Body of pancreas (tissue), 4 donors: ENCODE measurements around the gene CFAP119. TPM values are rescaled to one million over a fixed set of nuclear protein-coding genes. Genes with fewer than 3 reads are reported as not detected.
A peak's percentile ranks its signal among the peaks of the same experiment; 100 is the strongest.

Experiments used
- ATAC-seq: fragments of 150-250 bp; one replicate; pipeline ENCODE4 v1.9.1; 2016
- DNase-seq, 4 donors: peaks; one replicate each; pipeline ENCODE4 v3.0.0-alpha.2; 2019
- H3K27ac ChIP-seq, 4 donors: fragments of 200-600 bp; sonication (generic); 1 replicate in 3 of 4; 2 replicates in 1 of 4; pipeline versions ENCODE4 v1.5.1 to v1.6.1; 2016 to 2019; ENCODE audit warnings: mild to moderate bottlenecking in 1 of 4, mixed read lengths in 1 of 4, moderate library complexity in 1 of 4
- H3K27me3 ChIP-seq, 2 donors: fragments of 200-600 bp; sonication (generic); one replicate each; pipeline ENCODE4 v1.6.0; 2016; ENCODE audit warnings: mild to moderate bottlenecking in 1 of 2
- H3K36me3 ChIP-seq, 2 donors: fragments of 200-600 bp; sonication (generic); replicated peaks in 1 of 2; 2 replicates each; pipeline ENCODE4 v1.5.1; 2016; ENCODE audit warnings: low read depth in 2 of 2; ENCODE audit not compliant: insufficient read depth in 1 of 2
- H3K4me1 ChIP-seq: fragments of 200-600 bp; sonication (generic); one replicate; pipeline ENCODE4 v1.6.0; 2016
- H3K4me3 ChIP-seq, 2 donors: fragments of 200-600 bp; sonication (generic); 1 replicate in 1 of 2; 2 replicates in 1 of 2; pipeline ENCODE4 v1.5.1; 2016 to 2019
- H3K9me3 ChIP-seq, 3 donors: fragments of 200-600 bp; sonication (generic); 1 replicate in 2 of 3; 2 replicates in 1 of 3; pipeline ENCODE4 v1.5.1; 2016
- POLR2A ChIP-seq, 3 donors: fragments of 450-650 bp; IDR thresholded peaks; one replicate each; pipeline ENCODE4 v1.6.1; 2016; ENCODE audit warnings: antibody characterized with exemption in 3 of 3, mild to moderate bottlenecking in 2 of 3
- WGBS, 2 donors: methylation state at CpG; one replicate each; pipeline ENCODE4 v1.1.5; 2017; 5-methylcytosine and 5-hydroxymethylcytosine counted together
- intact Hi-C: fragments of 100-400 bp; cut with DNase I; formaldehyde crosslinking; loops from one replicate; pipeline ENCODE4 v1.15.1; 2023
- total RNA-seq, 2 donors: library from RNA; depleted of rRNA; stranded (reverse); fragments of >200 nt; gene quantifications; one replicate each; pipeline ENCODE4 v1.1.0, GENCODE V29; 2016
- TF ChIP-seq, protein P1 (sequence below), 7 experiments: fragments of 450-650 bp in 4 of 7; fragments of 200-600 bp in 3 of 7; sonication (generic) in 3 of 7; IDR thresholded peaks; one replicate each; pipeline ENCODE4 v1.5.1; 2016 to 2019; ENCODE audit warnings: antibody characterized with exemption in 7 of 7

CFAP119 gene
- total RNA-seq, 2 donors from 2014 or later, result 1.6 to 28.0 TPM

DNA sequence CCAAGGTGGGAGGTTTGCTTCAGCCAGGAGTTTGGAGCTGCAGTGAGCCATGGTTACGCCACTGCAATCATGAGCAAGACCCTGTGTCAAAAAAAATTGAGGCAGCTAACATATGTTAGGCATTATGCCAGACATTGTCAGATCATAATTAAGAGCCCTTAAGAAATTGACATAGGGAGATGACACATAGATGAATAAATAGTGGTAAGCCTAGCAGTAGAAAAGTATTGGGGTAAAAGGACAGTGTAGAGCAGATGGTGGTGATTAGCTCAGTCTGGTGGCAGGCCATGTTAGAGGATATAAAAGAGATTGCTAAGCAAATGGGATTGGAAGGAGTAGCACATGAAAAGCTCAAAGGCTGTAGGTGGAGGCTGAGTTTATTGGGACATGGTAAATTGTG, 40.3 kb downstream of the CFAP119 start:
- no peak for ATAC-seq
- intact Hi-C loops, result no loop called here
- no peaks in the 10 kb centered on the region for H3K4me1 ChIP-seq
- no peak for TF ChIP-seq POLR2A (IDR thresholded peaks at IDR 0.05)
- TF ChIP-seq, protein P1, sequence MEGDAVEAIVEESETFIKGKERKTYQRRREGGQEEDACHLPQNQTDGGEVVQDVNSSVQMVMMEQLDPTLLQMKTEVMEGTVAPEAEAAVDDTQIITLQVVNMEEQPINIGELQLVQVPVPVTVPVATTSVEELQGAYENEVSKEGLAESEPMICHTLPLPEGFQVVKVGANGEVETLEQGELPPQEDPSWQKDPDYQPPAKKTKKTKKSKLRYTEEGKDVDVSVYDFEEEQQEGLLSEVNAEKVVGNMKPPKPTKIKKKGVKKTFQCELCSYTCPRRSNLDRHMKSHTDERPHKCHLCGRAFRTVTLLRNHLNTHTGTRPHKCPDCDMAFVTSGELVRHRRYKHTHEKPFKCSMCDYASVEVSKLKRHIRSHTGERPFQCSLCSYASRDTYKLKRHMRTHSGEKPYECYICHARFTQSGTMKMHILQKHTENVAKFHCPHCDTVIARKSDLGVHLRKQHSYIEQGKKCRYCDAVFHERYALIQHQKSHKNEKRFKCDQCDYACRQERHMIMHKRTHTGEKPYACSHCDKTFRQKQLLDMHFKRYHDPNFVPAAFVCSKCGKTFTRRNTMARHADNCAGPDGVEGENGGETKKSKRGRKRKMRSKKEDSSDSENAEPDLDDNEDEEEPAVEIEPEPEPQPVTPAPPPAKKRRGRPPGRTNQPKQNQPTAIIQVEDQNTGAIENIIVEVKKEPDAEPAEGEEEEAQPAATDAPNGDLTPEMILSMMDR (IDR thresholded peaks at IDR 0.05), result no peak
- no peak overlapping the region for H3K4me3 ChIP-seq
- peaks cover 30 to 53% of the 10 kb centered on the region in 2 donors for H3K36me3 ChIP-seq
- DNase-seq, result no peak
- H3K9me3 ChIP-seq, result no peaks in the 10 kb centered on the region
- WGBS, 2 donors, result 82 to 94% methylated on average over 1 of the region's 1 CpG
- H3K27me3 ChIP-seq, result no peaks in the 10 kb centered on the region
- no peak overlapping the region for H3K27ac ChIP-seq

DNA sequence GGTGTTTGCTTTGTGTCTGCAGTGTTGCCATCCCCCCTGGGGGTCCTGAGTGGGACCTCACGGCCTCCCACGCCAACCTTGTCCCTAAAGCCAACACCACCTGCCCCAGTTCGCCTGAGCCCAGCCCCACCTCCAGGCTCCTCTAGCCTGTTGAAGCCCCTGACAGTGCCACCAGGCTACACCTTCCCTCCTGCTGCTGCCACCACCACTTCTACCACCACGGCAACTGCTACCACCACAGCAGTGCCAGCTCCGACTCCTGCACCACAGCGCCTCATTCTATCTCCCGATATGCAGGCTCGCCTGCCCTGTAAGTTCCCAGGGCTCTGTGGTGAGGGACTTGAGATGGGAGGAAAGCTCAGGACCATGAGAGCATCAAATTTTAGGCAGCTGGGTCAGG, 40.7 kb downstream of the CFAP119 start:
- 88 to 89% methylated on average over 7 to 8 of the region's 8 CpGs for WGBS, 2 donors

DNA sequence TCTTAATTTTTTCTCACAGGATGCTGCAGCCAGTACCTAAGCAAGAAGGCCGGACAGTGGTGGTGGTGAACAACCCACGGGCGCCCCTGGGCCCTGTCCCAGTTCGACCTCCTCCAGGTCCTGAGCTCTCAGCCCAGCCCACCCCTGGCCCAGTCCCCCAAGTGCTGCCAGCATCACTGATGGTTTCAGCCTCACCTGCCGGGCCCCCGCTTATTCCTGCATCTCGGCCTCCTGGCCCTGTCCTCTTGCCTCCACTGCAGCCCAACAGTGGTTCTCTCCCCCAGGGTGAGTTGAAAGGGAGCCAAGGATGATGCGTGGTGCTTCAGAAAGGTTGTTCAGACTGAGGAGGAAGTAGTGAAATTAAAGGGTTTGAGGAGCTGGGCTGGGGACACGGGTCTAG, 41.2 kb downstream of the CFAP119 start:
- DNase-seq (no peak), ATAC-seq (no peak)
- no peak overlapping the region for H3K4me3 ChIP-seq
- H3K4me1 ChIP-seq, result no peaks in the 10 kb centered on the region
- H3K36me3 ChIP-seq, result peaks cover 32 to 60% of the 10 kb centered on the region in 2 donors
- no peaks in the 10 kb centered on the region for H3K27me3 ChIP-seq
- TF ChIP-seq, protein P1 (IDR thresholded peaks at IDR 0.05), result no peak
- TF ChIP-seq POLR2A (IDR thresholded peaks at IDR 0.05), result no peak
- WGBS, 2 donors, result 72 to 94% methylated on average over 8 of the region's 9 CpGs
- H3K27ac ChIP-seq, result peak overlapping the region in 1 of 4 donors; percentile 3
- H3K9me3 ChIP-seq, result no peaks in the 10 kb centered on the region
- intact Hi-C loops, result no loop called here

More for the DNA sequence above, 40.7 kb downstream of the CFAP119 start:
- H3K9me3 ChIP-seq, result no peaks in the 10 kb centered on the region
- no peak for TF ChIP-seq POLR2A (IDR thresholded peaks at IDR 0.05)
- TF ChIP-seq, protein P1 (IDR thresholded peaks at IDR 0.05), result no peak
- H3K4me1 ChIP-seq, result no peaks in the 10 kb centered on the region
- no peaks in the 10 kb centered on the region for H3K27me3 ChIP-seq
- H3K27ac ChIP-seq, result peak overlapping the region in 1 of 4 donors; percentile 3
- intact Hi-C loops, result no loop called here
- DNase-seq, result no peak
- H3K36me3 ChIP-seq, result peaks cover 30 to 56% of the 10 kb centered on the region in 2 donors
- H3K4me3 ChIP-seq, result no peak overlapping the region
- no peak for ATAC-seq

DNA sequence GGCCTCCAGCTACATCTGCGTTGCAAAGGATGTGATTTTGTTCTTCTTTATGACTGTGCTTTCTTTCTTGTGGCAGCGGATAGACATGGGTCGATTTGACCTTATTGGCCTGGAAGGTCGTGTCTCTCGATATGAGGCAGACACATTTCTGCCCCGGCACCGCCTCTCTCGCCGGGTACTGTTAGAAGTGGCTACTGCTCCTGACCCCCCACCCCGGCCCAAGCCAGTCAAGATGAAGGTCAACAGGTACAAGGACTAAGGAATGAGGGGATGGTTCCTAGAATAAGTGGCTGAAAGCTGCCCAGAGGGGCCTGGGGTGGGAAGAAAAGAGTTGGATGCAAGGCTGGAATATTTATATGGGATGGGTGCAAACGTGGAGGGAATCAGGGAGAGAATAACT, 41.8 kb downstream of the CFAP119 start:
- no peak overlapping the region for H3K27ac ChIP-seq
- DNase-seq, result no peak
- 81 to 91% methylated on average over 11 of the region's 11 CpGs for WGBS, 2 donors
- H3K36me3 ChIP-seq, result peaks cover 35 to 62% of the 10 kb centered on the region in 2 donors
- H3K27me3 ChIP-seq, result no peaks in the 10 kb centered on the region
- H3K4me3 ChIP-seq, result no peak overlapping the region
- no peaks in the 10 kb centered on the region for H3K4me1 ChIP-seq
- H3K9me3 ChIP-seq, result no peaks in the 10 kb centered on the region
- ATAC-seq, result no peak
- no peak for TF ChIP-seq POLR2A (IDR thresholded peaks at IDR 0.05)
- TF ChIP-seq, protein P1 (IDR thresholded peaks at IDR 0.05), result no peak
- intact Hi-C loops, result no loop called here

DNA sequence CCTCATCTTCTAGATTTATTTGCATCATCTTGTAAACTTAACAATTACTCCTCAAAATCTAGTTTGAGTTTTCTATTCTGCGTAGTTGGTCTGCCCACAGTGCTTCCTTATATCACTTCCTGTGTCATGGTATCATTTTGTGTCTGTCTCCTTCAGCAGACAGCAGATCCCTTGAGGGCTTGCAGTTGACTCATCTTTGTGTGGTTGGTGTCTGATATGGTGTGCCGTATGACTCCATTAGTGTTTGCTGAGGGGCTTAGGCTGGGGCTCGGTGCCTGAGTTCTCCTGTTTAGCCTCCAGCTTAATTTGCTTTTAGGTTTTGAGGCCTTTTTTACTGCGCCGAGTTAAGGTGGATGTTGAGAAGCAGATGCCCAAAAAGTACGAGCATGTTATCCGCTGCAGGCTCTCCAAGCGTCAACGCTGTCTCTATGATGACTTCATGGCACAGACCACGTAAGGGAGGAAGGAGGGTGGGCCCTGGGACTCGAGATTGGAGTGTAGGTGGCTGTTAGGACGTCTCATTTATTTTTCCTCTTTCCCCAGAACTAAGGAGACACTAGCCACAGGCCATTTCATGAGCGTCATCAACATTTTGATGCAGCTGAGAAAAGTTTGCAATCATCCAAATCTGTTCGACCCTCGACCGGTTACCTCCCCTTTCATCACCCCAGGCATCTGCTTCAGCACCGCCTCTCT, 46.0 kb downstream of the CFAP119 start:
- peak in 1 of 4 donors; percentile 29 for DNase-seq
- Histone ChIP-seq H3K9me3 (no peaks in the 10 kb centered on the region), H3K4me1 (no peaks in the 10 kb centered on the region), H3K27me3 (no peaks in the 10 kb centered on the region), H3K4me3 (no peak overlapping the region), H3K36me3 (peaks cover 34 to 56% of the 10 kb centered on the region in 2 donors), H3K27ac (peak overlapping the region in 1 of 4 donors; percentile 53)
- no peak for TF ChIP-seq POLR2A (IDR thresholded peaks at IDR 0.05)
- TF ChIP-seq, protein P1 (IDR thresholded peaks at IDR 0.05), result no peak
- ATAC-seq, result no peak
- intact Hi-C loops, result no loop called here
- WGBS, 2 donors, result 83 to 88% methylated on average over 17 of the region's 17 CpGs
